WI38 (cell line): ENCODE measurements around the gene SYTL3.

Experiments used
- H3K4me3 ChIP-seq: 2 replicates; pipeline ENCODE4 v1.5.1; 2011; ENCODE audit warnings: low read depth, mild to moderate bottlenecking, control low read depth, low read length
- TF ChIP-seq, protein P1 (sequence below): IDR thresholded peaks from 2 replicates; pipeline ENCODE4 v1.5.1; 2012; ENCODE audit warnings: low read depth, mild to moderate bottlenecking, control low read depth, low read length

Gene SYTL3

DNA sequence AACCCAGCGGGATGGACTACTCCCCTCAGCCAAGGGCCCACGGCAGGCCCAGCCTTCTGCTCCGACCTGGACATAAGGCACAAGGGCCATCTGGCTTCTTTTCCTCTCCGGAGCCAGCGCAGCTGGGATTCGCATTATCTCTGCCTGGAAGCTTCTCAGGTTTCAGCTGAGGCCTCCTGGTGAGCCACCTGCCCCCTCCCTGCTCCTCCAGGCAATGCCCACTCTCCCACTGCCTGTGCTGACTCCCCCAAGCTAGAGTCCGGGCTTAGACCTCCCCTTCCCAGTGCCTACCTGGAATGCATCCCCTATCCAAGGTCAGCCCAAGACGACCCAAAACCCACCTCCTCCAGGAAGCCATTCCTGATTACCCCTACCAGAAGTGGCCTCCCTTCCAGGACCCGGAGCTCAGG lies 108.6 kb downstream of the SYTL3 start:
- no peak overlapping the region for H3K4me3 ChIP-seq
- TF ChIP-seq, protein P1, sequence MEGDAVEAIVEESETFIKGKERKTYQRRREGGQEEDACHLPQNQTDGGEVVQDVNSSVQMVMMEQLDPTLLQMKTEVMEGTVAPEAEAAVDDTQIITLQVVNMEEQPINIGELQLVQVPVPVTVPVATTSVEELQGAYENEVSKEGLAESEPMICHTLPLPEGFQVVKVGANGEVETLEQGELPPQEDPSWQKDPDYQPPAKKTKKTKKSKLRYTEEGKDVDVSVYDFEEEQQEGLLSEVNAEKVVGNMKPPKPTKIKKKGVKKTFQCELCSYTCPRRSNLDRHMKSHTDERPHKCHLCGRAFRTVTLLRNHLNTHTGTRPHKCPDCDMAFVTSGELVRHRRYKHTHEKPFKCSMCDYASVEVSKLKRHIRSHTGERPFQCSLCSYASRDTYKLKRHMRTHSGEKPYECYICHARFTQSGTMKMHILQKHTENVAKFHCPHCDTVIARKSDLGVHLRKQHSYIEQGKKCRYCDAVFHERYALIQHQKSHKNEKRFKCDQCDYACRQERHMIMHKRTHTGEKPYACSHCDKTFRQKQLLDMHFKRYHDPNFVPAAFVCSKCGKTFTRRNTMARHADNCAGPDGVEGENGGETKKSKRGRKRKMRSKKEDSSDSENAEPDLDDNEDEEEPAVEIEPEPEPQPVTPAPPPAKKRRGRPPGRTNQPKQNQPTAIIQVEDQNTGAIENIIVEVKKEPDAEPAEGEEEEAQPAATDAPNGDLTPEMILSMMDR, result no peak

DNA sequence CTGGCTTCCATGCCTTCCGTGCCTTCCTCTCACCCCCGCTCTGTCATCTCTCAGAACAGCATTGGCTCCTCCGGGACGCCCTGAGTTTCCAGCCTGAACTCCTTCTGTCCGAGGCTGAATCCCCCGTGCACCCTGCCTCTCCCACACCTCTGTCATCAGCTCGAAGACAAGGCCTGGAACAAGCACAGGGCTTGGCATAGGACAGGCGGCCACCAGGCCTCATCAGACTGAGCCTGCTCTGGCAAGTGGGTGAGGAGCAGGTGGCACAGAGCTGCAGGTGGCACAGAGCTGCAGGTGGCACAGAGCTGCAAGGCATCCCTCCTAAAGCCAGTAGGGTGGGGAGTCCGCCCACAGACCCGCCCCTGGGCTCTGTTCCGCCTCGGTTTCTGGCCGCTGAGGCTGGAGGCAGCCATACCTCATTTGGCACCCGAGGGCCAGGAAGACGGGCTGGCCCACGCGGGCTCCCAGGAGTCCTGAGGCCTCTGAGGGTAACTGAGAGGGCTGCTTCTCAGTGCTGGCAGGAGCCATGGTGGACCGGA lies 109.2 kb downstream of the SYTL3 start:
- TF ChIP-seq, protein P1, result no peak
- no peak overlapping the region for H3K4me3 ChIP-seq

DNA sequence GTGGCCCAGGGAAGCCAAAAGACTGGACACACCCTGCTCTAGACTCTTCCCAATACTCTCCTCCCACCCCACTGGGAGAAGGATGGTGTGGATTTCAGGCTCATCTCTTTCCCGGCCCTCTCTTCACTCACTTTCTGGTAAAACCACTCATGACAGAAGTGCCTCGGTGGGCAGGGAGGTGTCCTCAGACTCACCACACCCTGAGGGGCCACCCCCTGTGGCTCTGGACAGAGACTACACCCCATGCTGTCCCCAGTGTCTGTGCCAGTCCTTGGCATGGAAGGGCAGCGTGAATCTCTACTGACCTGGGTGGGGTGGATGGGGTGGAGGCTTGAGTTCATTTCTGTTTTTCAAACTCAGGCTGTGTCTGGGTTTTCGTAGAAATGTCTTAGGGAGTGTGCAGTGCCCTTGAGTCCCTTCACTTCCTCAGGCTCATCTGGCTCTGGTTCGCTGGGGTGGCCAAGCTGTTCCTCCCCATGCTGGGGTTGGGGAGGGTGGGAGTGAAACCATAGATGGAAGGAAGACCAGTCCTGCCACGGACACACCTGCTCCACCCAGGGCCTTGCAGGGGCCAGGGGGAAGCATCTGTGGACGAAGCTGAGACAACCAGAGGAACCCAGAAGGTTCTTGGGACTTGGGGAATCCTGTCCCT lies 110.2 kb downstream of the SYTL3 start:
- TF ChIP-seq, protein P1, result no peak
- no peak overlapping the region for H3K4me3 ChIP-seq

DNA sequence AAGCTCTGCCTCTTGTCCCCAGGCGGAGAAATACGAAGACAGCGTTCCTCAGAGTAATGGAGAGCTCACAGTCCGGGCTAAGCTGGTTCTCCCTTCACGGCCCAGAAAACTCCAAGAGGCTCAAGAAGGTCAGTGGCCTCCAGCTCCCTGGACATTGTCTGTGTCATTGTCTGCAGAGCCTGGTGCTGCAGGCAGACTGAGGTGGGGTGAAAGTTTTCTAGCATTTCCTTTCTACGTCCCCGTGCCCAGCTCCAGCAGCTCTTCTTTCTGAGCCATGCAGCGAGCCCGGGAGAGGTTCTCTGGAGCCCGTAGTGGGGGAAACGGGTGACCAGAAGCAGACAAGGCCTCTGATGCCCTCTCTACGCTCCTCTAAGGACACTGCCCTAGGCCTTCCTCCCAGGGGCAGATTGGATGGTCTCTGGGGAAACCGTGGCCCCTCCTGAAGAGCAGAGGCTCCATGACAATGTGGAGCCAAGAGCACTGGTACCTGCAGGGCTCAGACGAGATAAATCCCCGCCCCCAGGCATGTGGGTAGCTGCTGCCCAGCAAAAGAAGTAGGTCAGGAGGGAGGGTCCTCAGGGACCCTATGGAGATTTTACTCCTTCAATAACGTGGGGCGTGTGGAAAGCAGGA lies 110.9 kb downstream of the SYTL3 start:
- no peak overlapping the region for H3K4me3 ChIP-seq
- TF ChIP-seq, protein P1, result no peak

DNA sequence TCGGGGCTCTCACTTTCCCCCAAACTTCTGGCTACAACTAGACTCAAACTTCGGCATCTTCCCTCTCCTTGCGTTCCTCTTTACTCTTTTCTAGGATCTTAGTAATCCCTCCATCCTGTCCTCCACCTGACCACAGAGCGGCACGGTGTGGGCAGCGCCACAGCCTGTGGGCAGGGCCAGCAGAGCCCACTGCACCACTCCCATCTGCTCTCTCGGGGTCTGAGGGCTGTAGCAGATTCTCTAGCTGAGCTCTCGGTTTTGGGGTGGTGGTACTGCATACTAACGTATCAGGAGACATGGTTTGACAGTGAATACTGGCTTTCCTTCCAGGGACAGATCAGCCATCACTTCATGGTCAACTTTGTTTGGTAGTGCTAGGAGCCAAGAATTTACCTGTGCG lies 111.9 kb downstream of the SYTL3 start:
- H3K4me3 ChIP-seq, result no peak overlapping the region
- TF ChIP-seq, protein P1, result no peak

DNA sequence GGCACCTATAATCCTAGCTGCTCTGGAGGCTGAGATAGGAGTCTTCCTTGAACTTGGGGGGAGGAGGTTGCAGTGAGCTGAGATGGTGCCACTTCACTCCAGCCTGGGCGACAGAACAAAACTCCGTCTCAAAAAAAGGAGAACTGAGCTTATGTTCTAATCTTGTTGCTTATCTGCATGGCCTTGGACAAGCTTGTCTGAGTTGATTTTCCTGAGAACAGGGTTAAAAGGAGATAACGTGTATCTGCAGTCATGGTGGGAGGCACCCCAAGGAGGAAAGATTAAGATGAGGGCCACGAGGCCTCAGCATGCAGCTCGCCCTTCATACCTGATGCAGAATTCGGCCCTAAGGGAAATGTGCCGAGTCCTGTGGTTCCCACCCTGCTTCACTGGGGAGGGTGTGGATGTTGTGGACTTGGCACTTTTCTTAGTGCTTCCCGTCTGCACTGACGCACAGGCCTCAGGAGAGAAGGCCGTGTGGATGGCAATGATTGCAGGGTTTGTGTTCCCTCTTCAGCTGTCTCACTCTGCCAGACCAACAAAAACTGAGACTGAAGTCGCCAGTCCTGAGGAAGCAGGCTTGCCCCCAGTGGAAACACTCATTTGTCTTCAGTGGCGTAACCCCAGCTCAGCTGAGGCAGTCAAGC lies 113.1 kb downstream of the SYTL3 start:
- no peak overlapping the region for H3K4me3 ChIP-seq
- TF ChIP-seq, protein P1, result no peak
